Stimulated activated effector memory CD8-positive, alpha-beta T cell treated with anti-CD3 and anti-CD28 coated beads, Interleukin-12 subunit alpha, Interleukin-12 subunit beta, amount 100 ng/mL, for 72 hours (primary cell): ENCODE results near the gene TRIM27.
A peak's percentile ranks its signal among the peaks of the same experiment; 100 is the strongest.
"Not testable (repeated sequence)": the region's sequence is repeated elsewhere in the genome, so short reads cannot be mapped to it uniquely, and the experiment has no call there.

Experiments used
- ATAC-seq: fragments of 150-1000 bp; cut with Tn5 transposase; 2 replicates; pipeline ENCODE4 v1.10.0; 2021
- DNase-seq, 2 donors: peaks; one replicate each; pipeline ENCODE4 v3.0.0; 2021 to 2022; ENCODE audit warnings: low spot score in 2 of 2
- H3K27ac Mint-ChIP-seq: one replicate; pipeline ENCODE4 v1.8.0; 2022; ENCODE audit warnings: mild to moderate bottlenecking, mixed read lengths
- H3K36me3 Mint-ChIP-seq: one replicate; pipeline ENCODE4 v1.8.0; 2022; ENCODE audit warnings: mild to moderate bottlenecking, mixed read lengths
- H3K4me1 Mint-ChIP-seq: one replicate; pipeline ENCODE4 v1.8.0; 2022; ENCODE audit warnings: mixed read lengths
- H3K4me3 Mint-ChIP-seq: one replicate; pipeline ENCODE4 v1.8.0; 2022; ENCODE audit warnings: mild to moderate bottlenecking, mixed read lengths
- H3K9me3 Mint-ChIP-seq: one replicate; pipeline ENCODE4 v1.8.0; 2022; ENCODE audit warnings: mixed read lengths

TRIM27 gene

DNA sequence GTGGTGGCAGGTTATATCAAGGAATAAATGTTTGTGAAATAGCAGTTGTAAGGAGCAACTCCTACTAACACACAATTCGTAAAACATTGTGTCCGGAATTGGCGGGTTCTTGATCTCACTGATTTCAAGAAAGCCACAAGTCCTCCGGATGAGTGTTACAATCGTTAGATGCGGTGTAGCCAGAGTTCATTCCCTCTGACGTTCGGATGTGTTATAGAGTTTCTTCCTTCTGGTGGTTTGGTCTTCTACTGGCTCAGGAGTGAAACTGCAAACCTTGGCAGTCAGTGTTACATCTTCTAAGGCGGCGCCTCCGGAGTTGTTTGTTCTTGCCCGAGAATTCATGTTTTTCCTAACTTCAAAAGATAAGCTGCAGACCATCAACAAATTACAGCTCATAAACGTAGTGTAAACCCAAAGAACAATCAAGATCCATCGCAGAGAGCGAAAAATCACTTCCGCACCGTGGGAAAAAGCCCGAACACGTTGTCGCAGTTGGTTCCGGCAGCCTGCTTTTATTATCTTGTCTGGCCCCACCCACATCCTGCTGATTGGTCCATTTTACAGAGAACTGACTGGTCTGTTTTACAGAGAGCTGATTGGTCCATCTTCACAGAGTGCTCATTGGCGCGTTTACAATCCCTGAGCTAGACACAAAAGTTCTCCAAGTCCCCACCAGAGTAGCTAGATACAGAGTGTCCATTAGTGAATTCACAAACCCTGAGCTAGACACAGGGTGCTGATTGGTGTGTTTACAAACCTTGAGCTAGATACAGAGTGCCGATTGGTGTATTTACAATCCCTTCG is 58.2 kb downstream of the TRIM27 start:
- peaks cover 6% of the 10 kb centered on the region for H3K9me3 Mint-ChIP-seq
- peaks cover 36% of the 10 kb centered on the region for H3K36me3 Mint-ChIP-seq
- peak overlapping the region; percentile 90 for H3K4me3 Mint-ChIP-seq
- peak; percentile 38 for ATAC-seq
- H3K4me1 Mint-ChIP-seq = peaks cover 37% of the 10 kb centered on the region
- peak overlapping the region; percentile 86 for H3K27ac Mint-ChIP-seq
- DNase-seq = peak in 1 of 2 donors; percentile 79

DNA sequence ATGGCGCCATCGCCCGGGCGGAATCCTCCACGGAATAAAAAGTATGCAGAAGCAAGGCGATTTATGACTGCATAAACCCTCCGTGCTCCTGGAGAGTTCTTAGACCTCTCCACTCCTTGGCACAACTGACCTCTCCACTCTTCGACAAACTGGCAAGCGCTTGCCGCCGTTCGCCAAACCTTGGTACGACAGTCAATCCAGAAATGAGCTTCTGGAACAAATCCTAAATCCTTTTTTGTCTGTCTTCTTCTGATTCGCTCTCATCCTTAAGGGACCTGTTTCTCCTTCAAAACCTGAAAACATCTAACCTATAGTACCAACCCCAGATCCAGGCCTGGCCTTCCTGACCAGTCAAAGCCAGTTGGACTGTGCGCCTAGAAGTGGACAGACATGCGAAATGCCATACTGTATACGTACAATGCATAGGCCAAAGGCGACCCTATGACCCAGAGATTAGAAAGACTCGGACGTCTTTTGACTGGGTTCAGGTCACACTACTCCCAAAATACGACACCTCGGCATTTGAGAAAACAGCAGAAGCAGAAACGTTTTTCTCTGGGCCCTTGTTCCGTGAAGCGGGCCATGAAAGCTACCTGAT is 59.4 kb downstream of the TRIM27 start:
- ATAC-seq (no peak), DNase-seq (no peak)
- H3K4me1 Mint-ChIP-seq = peaks cover 37% of the 10 kb centered on the region
- H3K4me3 Mint-ChIP-seq = peak overlapping the region; percentile 90
- H3K27ac Mint-ChIP-seq = peak overlapping the region; percentile 100
- H3K36me3 Mint-ChIP-seq = peaks cover 36% of the 10 kb centered on the region
- H3K9me3 Mint-ChIP-seq = peaks cover 6% of the 10 kb centered on the region

DNA sequence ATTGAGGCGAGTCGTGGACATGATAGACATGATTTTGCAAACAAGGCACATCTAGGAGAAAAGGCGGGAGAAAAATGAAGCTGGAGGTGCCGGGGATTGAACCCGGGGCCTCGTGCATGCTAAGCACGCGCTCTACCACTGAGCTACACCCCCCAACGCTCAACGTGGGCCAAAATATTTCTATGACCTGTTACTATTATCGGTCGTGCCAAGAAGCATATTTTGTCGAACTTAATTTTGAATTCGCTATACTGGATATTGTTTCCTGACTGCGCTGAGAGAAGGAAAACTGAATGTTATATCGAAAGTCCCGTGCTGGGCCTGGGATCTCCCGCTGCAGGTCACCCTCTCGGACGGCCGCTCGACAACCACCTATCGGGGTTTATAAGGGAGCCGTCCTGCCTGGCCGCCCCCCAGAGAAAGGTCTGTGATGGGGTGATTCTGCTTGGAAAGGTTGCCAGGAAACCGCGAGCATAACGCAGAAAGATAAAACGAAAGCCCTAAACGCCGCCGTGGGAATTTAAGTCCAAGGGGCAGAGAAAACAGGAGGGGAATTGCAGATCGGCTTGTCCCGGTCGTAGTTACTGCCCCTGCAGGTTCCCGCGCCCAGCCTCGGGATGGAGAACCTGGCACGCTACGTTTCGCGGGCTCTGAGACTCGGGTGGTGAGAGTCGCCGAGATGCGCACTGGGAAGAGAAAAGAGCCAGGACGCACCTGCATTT is 60.0 kb downstream of the TRIM27 start:
- peak overlapping the region; percentile 100 for H3K27ac Mint-ChIP-seq
- H3K4me1 Mint-ChIP-seq = peaks cover 37% of the 10 kb centered on the region
- peak overlapping the region; percentile 90 for H3K4me3 Mint-ChIP-seq
- DNase-seq = peak; percentile 85 to 94
- peaks cover 6% of the 10 kb centered on the region for H3K9me3 Mint-ChIP-seq
- peak; percentile 65 for ATAC-seq
- H3K36me3 Mint-ChIP-seq = peaks cover 36% of the 10 kb centered on the region

DNA sequence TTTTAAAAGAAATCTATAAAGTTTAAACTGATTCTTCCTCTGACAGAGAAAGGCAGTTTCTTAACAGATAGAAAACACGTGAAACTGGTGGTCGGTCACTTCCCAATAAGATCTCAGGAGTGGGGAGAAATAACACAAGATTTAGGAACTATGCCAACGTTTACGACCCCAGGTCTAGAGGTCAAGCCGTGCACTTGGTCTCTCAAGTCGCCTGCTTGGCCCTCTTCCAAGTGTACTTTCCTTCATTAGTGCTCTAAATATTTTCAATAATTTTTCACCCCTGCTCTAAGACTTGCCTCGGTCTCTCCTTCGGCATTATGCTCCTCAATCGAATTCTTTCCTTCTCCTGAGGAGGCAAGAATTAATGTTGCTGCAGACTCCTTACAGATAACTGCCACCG is 61.7 kb downstream of the TRIM27 start:
- Mint-ChIP-seq H3K4me3 (no peak overlapping the region), H3K27ac (peak overlapping the region; percentile 100), H3K4me1 (peaks cover 35% of the 10 kb centered on the region), H3K9me3 (peaks cover 6% of the 10 kb centered on the region), H3K36me3 (peaks cover 36% of the 10 kb centered on the region)
- ATAC-seq (no peak), DNase-seq (no peak)

DNA sequence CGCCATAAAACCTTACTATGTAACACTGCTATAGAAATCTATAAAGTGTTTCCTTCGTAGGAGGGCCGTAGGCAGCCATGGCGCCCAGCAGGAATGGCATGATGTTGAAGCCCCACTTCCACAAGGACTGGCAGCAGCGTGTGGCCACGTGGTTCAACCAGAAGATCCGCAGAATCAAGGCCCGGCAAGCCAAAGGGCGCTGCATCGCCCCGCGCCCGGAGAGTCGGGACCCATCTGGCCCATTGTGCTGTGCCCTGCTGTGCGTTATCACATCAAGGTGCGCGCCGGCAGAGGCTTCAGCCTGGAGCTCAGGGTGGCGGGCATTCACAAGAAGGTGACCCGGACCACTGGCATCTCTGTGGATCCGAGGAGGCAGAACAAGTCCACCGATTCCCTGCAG is 62.4 kb downstream of the TRIM27 start:
- no peak for DNase-seq
- ATAC-seq = no peak
- Mint-ChIP-seq H3K36me3 (peaks cover 39% of the 10 kb centered on the region), H3K27ac (no peak overlapping the region), H3K9me3 (peaks cover 8% of the 10 kb centered on the region), H3K4me1 (peaks cover 32% of the 10 kb centered on the region), H3K4me3 (no peak overlapping the region)

DNA sequence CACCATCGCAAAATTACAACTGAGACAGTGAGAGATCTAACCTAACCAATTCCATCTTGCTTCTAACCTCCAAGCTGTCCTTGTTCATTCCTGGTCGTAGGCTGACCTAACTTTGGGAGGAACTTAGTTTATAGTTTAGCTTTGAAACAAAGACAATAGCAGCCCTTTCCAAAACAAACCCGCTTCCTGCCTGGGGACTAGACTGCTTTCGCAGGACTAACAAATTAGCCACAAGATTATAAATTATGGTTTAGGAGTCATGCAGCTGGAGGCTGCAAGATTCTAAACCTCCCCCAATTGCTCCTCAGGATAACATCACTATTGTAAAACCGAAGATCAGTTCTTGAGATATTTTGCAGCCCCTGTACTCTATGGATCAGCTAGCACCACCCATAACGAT is 63.2 kb downstream of the TRIM27 start:
- Mint-ChIP-seq H3K27ac (no peak overlapping the region), H3K9me3 (peaks cover 10% of the 10 kb centered on the region), H3K36me3 (peaks cover 35% of the 10 kb centered on the region), H3K4me1 (peaks cover 27% of the 10 kb centered on the region), H3K4me3 (no peak overlapping the region)
- DNase-seq = no peak
- ATAC-seq = no peak

DNA sequence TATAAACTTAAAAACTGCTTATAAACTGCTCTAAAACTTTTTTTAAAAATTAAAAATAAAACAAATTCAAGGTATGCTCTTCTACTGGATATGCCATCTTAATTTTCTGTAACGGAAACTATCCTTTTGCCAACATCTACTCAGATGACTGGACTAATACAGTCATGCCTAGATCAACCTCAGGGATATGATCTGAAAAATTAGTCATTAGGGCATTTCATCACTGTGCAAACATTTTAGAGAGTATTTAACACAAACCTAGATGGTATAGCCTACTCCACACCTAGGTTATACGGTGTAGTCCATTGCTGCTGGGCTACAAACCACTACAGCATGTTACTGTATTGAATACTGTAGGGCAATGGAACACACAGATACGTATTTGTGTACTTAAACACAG is 64.8 kb downstream of the TRIM27 start:
- H3K27ac Mint-ChIP-seq = no peak overlapping the region

DNA sequence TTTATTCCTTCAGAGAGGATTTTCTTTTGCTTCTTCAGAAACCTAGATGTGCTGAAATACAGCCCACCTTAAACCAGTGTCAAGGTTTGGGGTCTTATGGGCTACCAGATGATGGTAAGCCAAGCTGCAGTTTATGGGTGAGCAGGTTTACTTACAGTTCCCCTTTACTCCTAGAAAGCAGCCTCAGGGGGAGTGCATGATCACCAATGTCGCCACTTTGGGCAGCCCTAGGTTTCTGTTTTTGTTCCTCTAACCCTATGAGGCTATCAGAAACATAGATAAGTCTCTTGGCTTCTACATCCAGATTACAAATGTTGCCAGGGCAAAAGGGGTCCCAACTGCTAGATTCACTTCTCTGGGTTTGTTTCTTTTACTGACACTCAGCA is 67.2 kb downstream of the TRIM27 start:
- Mint-ChIP-seq H3K36me3 (peaks cover 6% of the 10 kb centered on the region), H3K9me3 (peaks cover 4% of the 10 kb centered on the region), H3K27ac (no peak overlapping the region), H3K4me1 (no peaks in the 10 kb centered on the region), H3K4me3 (no peak overlapping the region)
- DNase-seq (no peak), ATAC-seq (no peak)

More for the DNA sequence above, 64.8 kb downstream of the TRIM27 start:
- no peak for DNase-seq
- Mint-ChIP-seq H3K4me1 (peaks cover 15% of the 10 kb centered on the region), H3K36me3 (peaks cover 24% of the 10 kb centered on the region), H3K9me3 (peaks cover 10% of the 10 kb centered on the region), H3K4me3 (no peak overlapping the region)
- no peak for ATAC-seq

DNA sequence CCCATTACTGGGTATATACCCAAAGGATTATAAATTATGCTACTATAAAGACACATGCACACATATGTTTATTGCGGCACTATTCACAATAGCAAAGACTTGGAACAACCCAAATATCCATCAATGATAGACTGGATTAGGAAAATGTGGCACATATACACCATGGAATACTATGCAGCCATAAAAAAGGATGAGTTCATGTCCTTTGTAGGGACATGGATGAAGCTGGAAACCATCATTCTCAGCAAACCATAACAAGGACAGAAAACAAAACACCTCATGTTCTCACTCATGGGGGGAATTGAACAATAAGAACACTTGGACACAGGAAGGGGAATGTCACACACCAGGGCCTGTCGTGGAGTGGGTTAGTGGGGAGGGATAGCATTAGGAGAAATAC is 69.4 kb downstream of the TRIM27 start:
- DNase-seq, H3K27ac Mint-ChIP-seq, H3K9me3 Mint-ChIP-seq, H3K4me3 Mint-ChIP-seq, H3K4me1 Mint-ChIP-seq, H3K36me3 Mint-ChIP-seq, ATAC-seq: not testable (repeated sequence)
